Stimulated activated CD8-positive, alpha-beta memory T cell treated with anti-CD3 and anti-CD28 coated beads, Interleukin-7, amount 100 ng/mL, for 48 hours (primary cell): ENCODE results near the gene RASA1.

Source experiments
- DNase-seq, 2 donors: peaks; one replicate each; pipeline ENCODE4 v3.0.0-alpha.2; 2020; ENCODE audit warnings: low read depth in 1 of 2; ENCODE audit errors: extremely low read depth in 1 of 2

RASA1 gene

DNA sequence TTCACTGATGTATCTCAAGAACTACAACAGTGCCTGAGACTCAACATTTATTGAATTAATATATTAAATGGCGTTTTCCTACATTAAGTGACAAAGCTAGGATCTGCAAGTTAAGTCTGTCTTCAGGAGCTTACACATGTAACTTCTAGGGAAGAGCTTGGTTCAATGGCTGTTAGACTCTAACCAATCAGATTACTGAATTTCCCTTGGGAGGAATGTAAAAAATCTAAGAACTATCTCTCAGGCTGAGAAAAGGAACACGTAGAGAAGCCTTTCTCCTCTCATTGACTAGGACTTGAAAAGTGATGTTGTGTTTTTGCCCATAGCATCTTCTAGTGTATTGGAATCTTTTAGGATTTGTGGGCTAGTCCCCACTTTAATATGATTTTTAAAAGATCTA lies 91.4 kb downstream of the RASA1 start:
- no peak for DNase-seq

DNA sequence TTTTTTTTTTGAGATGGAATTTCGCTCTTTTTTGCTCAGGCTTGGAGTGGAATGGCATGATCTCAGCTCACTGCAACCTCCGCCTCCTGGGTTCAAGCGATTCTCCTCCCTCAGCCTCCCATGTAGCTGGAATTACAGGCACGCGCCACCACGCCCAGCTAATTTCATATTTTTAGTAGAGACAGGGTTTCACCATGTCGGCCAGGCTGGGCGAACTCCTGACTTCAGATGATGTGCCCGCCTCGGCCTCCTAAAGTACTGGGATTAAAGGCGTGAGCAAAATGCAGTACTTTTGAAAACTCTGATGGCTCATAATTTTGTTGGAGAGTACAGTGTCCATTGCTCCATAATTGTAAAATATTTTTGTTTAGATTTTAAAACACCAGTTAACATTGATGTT lies 92.4 kb downstream of the RASA1 start:
- DNase-seq, result no peak

DNA sequence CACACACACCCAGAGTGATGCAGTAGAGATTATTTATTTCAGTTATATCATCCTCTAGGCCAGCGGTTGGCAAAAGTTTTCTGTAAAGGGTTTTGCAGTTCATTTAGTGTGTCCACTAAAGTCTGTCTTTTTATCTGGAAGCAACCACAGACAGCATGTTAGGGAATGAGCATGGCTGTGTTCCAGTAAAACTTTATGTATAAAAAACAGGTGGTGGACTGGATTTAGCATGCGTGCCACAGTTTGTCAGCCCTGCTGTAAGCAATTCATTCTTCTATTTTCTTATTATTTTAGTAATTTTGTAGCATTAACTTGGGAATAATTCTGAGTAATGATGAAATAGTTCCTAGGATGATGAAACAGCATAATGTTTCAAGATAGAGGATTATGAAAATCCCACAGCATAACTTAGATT lies 93.4 kb downstream of the RASA1 start:
- no peak for DNase-seq

DNA sequence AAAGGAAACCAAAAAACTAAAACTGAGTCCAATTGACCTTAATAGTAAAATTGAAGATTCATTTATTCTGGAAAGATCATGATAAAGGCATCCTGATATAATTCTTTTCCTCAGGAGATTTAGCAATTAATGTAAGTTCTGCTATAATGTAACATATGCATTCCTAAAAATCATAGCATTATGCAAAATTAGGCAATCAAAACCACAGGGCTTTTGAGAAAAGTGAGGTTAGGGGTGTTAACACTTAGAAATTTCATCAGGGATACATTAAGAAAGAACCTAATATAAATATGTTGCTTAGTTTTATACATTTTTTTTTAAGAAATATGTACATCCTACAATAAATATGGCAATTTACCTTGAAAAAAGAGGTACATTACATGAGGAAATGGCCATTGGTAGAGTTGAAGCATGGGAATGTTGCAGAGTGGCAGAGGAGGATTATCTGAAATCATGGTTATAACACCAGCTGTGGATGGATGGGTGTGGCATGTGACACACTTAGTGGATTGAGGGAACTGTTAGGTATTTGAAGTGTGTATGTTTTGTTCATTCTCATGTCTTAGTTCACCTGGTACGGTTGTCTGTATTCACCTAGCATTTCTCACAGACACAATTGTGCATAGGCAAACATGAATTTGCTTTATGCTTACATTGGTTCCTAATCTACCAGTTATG lies 94.0 kb downstream of the RASA1 start:
- no peak for DNase-seq

DNA sequence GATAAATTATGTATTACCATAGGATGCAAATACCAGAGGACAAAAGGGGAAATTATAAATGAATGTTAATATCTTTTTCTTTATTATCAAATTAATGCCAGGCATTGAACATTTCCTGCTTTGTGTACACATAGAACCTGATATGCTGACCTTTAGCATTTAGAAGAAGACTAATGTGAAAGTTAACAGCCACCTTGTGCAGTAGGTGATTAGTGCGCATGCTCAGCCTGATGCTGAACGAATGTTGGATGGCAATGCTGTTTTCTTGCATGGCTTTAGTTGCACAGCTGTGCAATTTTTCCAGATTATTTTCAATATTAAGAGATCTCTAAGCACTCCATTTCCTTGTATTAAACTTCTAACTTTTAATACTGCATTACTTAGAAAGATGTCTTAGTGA lies 99.6 kb downstream of the RASA1 start:
- no peak for DNase-seq

DNA sequence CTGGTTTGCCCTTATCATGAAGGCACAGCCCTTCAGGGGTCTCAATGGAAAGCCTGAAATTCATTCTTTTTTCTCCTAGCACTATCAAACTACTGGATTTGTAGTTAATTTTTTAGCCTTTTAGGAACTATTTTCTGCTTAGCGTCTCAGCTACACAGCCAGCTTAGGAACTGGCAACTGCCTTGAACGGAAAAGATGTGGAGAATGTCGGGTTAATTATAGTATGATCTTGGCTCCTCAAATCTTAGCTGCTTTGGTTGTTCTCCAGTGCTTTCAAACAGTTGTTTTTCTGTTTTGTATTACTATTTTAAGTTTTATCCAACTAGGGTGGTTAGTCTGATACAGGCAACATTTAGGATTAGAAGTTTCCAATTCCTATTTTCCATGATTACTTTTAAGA lies 100.9 kb downstream of the RASA1 start:
- DNase-seq, result no peak

DNA sequence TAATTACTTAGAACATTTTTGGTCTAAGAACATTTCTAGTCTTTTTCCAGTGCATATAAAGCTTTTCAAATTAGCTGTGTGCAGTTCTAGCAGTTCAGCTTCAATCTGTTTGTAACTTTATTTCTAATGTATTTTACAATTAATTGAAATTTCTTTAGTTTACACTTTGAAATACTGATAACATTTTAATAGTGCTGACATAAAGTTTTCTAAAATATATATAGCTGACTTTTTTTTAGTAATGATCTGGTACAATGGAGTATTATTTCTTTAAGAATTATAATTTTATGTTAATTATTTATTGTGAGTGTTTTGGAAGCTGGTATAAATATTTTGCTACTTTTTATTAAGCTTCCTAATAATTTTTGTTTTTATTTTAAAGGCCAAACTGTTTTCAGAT lies 101.7 kb downstream of the RASA1 start:
- DNase-seq, result no peak

DNA sequence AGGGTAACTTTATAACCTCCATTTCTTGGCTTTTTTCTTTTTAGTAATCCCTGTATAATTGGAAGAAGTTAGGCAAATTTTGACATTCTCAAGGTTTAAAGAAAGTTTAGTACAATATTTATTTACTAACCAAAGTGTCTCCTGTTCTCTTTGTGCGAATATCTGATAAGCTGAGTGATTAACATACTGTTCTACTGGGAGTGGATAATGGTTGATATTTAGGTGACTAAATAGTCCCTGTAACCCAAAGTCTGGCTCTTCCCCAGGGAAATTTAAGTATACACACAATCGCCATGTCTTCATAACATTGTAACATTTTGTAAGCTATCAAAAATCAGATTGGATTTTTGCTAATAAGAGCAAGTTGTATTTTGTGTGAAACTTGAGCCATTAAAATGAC lies 105.0 kb downstream of the RASA1 start:
- DNase-seq, result no peak

DNA sequence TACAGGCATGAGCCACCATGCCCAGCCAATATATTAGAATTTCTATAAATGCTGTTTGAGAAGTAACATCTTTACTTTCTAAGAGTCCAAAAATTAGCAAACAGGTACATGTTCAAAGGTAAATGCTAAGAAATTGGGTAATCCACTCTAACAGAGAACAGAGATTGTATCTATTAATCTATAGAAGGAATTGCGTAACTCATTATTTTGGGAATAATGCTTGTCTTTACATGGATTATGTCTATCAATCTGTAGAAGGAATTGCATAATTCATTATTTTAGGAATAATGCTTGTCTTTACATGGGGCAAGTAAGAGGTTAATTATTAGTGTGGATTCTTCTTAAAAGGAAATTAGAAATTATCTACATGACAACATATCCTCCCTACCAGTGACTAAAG lies 114.5 kb downstream of the RASA1 start:
- no peak for DNase-seq

DNA sequence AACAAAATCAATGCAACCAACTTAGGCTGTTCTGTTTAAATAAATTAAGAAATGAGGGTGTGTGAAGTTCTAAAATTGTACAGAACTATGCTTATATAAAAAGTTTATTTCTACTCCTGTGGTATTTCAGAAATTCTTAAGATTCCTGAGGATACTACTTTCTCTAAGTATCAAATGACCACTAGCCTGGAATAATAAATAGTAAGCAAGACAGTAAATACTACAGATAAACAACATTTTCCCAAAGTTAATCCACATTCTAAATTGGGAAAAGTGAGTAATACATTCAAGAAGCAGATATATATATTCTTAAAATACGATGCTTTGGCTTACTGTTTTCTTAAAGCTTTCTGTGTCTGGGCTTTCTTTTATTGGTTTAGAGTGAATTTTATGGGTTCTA lies 115.5 kb downstream of the RASA1 start:
- DNase-seq, result no peak

DNA sequence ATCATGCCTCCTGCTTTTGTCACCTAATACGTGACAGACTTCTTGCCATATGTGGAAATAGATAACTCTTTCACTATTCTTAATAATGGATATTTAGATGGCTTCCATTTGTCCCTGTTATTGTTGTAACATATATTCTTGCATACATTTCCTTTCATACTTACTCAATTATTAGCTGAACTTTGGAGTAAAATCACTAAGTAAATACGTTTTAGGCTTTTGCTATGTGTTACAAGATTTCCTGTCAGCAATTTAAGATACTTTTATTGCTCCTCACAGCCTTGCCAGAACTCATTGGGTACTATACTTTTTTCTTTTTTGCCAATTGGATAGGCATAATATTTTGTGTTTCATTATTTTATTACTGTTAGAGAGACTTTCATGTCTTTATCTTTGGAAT lies 118.1 kb downstream of the RASA1 start:
- no peak for DNase-seq

DNA sequence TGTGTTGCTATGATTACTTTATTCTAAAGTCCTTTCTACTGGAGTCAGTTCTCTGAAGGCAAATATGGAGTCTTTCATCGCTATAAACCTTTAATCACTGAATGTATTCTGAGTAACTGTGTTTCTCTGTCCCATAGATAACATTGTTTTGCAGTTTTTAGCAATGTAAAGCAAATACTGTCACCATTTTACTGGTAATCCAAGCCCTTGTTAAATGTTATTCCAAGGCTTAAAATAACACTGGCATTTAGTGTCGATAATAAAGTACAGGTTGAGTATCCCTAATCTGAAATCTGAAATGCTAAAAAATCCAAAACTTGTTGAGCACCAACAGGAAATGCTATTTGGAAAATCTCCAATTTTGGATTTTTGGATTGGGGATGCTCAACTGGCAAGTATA lies 120.4 kb downstream of the RASA1 start:
- DNase-seq, result no peak

DNA sequence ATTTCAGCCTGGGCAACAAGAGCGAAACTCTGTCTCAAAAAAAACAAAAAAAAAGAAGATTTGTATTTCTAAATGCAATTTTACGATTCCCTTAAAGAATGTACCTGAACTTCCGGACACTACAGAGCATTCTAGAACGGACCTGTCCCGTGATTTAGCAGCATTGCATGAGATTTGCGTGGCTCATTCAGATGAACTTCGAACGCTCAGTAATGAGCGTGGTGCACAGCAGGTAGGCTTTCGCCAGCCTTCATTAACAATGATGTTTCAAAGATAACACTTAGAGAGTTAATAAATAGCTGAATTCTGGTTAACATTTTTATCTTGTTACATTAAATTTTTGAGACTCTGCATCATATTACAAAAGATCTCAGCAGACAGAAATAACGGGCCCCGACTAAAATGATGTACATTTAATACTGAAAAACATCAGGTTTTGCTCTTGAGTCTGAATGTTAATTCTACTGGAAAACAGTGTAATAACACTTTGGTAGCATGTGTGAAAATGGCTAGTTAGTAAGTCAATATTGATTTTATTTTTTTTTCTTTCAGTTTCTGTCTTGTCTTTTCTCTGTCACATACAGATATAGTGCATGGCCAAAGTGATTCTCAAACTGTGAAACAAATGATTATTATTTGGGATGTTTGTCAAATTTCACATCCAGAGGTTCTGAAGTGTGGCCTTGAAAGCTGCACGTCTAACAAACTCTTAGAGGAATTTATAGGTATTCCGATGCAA lies 121.8 kb downstream of the RASA1 start:
- no peak for DNase-seq

DNA sequence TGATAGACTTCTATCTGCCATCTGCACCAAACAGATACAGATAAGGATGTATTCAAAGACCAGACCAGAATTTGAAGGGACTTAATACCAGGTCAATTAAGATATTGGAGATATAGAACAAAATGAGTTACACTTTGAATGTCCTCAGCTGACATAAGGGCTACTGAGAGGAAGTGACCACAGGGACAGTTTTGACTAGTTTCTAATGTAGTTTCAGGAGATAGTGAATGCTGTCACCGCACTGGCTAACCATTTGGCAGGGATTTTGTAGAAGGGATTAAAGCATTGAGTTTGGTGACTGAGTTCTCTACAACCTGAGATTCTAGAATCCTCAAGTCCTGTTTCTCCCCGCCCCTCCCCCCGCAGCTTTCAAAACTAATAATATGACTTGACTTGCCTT lies 122.4 kb downstream of the RASA1 start:
- no peak for DNase-seq

DNA sequence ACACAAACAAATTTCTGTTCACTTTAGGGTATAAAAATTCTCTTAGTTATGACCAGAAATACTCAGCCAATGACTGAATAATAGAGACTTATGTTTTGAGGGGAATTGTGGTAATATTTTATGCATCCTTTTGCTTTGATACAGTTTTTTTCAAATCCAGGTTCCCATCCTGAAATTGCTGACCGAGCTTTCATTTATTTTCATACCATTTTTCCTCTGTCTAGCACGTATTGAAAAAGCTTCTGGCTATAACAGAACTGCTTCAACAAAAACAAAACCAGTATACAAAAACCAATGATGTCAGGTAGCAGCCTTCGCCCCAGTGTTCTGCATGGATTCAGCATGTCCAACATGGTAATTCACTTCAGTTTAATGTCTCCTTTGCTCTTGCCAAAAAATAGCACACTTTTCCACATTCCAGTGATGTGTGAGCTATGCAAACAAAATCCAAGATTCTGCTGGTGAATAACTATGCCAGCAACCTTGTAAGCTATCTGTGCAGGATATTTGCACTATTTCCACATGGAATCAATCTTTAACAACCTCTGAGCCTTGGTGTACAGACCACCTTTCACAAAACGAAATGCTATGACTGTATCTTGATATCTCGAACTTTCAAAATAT lies 123.0 kb downstream of the RASA1 start:
- no peak for DNase-seq

DNA sequence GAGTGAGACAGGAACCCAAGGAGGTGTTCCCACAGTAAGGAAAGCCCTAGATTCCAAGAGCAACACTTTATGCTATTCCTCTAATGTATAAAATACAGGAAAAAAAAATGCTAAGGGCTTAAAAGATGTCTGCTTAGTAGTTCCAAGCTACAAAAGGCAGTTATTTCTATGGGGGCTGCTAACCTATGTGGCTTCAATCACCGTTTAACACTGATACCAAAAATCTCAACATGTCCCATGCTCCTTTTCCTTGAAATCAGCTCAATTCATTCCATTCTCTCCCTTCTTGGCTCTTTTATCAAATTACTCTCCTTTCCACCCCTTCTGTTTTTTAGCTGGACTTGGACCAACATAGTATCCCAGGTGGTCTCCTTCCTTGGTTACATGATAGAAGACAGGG lies 124.5 kb downstream of the RASA1 start:
- DNase-seq, result no peak

DNA sequence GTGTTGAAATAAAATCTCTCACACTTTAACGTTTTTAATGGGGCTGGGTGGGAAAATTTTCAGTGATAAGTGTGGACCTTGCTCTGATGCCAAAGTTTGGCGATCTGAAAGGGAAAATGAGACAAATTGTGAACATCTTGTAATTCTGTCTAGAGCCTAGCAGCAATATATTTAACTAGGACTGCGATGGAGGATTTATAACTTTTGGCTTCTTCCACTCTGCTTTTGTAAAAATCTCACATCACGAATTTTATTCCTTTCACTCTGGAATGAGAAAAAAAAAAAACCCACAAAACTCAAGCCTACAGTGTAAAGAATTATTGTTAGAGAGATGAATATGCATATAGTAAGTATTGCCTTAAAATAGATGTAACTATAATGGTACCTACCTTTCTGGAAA lies 125.1 kb downstream of the RASA1 start:
- DNase-seq, result no peak

DNA sequence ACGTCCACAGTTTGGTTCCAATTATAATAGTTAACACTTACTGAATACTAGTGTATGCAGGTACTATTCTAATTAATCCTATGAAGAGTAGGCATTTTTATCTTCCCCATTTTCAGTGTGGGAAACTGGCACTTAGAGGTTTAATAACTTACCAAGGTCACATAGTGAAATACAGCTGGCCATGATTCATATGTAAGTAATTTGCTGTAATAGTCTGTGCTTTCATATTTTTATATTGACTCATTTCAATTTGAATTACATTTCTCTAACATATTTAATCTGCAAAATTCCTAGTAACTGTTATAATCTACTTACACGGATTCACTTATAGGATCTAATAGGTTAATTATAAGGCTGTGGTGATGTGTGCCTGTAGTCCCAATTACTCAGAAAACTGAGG lies 125.6 kb downstream of the RASA1 start:
- DNase-seq, result no peak

DNA sequence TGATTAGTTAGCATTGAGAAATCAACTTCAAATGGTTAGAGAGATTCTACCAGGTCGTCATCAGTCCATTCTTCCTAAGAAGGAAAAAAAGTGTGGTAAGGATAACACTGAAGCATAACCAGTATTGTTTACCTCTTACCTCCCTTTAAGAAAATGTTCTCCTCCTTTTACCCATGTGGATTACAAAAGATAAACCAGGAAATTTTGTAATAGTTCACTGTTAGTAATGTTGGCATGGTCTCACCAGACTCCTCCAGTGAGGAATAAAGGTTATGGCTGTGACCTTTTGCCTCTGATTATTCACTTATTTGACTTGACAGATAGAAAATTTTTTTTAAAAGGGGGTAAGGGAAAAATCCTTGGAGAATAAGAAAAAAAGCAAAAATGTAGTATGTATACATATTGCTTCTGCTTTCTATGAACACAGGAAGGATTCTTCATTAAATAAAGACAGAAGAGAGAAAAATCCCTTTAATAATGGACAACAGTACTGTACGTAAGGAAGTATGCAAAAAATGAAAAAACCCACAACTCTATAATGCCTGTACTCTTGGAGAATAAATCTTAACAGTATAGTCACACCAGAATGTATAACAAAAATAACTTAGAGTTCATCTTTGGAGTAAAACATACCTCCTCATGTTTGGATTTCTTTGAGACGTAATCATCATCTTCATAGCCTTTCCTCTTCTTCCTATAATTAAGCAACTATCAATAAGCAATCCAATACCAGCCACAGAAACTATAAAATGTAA lies 126.9 kb downstream of the RASA1 start:
- DNase-seq, result no peak

DNA sequence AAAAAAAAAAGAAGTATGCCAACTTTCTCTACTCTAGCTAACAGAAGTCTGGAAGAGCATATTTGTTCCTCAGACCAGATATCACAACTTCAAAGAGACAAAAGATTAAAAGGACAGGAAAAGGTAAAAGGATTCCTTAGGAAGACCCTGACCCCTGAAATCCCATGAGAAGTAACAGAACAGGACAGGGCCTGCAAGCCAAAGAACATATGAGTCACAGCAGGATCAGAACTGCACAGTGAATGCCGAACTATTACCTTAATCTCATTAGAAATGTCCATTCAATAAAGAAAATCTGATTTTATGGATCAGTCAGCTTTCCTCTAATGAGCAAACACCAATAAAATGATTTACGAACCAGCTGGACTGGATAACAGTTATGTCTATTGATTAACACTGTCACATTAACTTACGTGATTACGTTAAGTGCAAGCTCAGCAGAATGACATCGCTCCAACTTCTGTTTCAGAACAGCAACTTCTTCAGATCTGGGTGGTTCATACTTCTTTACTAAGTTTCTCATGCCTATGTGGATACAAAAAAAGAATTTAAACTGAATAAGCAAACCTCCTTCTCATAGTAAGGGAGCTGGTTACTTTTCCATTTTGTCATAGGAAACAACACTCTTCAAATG lies 131.4 kb downstream of the RASA1 start:
- no peak for DNase-seq

DNA sequence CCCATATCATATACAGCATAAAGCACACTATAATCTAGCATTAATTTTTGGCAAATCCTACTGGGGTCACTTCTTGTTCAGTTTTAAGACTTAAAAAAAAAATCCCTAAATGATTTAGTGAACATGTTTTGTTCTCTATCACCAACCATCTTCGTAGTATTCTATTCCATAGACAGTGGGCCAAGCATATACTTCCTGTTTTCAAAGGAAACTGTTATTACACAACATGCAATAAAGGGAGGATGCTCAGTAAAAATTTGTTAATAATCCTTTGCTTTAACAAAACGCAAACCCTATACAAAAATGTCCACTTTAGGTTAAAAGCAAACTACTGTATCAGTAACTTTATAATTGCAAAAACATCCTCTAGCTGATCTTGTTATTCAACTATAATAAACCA lies 132.0 kb downstream of the RASA1 start:
- DNase-seq, result no peak
